ACC112 (cell line): ENCODE measurements around the gene LUM.
A peak's percentile ranks its signal among the peaks of the same experiment; 100 is the strongest.

Experiments used
- H2AFZ ChIP-seq: fragments of 200-600 bp; sonication (generic); one replicate; pipeline ENCODE4 v1.6.0; 2017; ENCODE audit warnings: antibody characterized with exemption, low read length; ENCODE audit not compliant: unreplicated experiment
- H3K27ac ChIP-seq: fragments of 200-600 bp; sonication (generic); 2 replicates; pipeline ENCODE4 v1.5.1; 2014; ENCODE audit warnings: low read depth, mild to moderate bottlenecking, antibody characterized with exemption, low read length, moderate library complexity
- H3K27me3 ChIP-seq: fragments of 200-600 bp; sonication (generic); 2 replicates; pipeline ENCODE4 v1.6.1; 2014; ENCODE audit warnings: mild to moderate bottlenecking, antibody characterized with exemption, low read length, moderate library complexity, mixed read lengths; ENCODE audit not compliant: insufficient read depth
- H3K36me3 ChIP-seq: fragments of 200-600 bp; sonication (generic); 2 replicates; pipeline ENCODE4 v1.6.1; 2016; ENCODE audit warnings: mild to moderate bottlenecking, antibody characterized with exemption, low read length, moderate library complexity, mixed read lengths; ENCODE audit not compliant: insufficient read depth
- H3K4me1 ChIP-seq: fragments of 200-600 bp; sonication (generic); one replicate; pipeline ENCODE4 v1.6.1; 2016; ENCODE audit warnings: low read length, mixed read lengths; ENCODE audit not compliant: insufficient read depth, unreplicated experiment, control insufficient read depth
- H3K4me3 ChIP-seq: fragments of 200-600 bp; sonication (generic); 2 replicates; pipeline ENCODE4 v1.5.1; 2014; ENCODE audit warnings: mild to moderate bottlenecking, low read depth, low read length
- H3K79me2 ChIP-seq: fragments of 200-600 bp; sonication (generic); one replicate; pipeline ENCODE4 v1.6.0; 2016; ENCODE audit warnings: low read length; ENCODE audit not compliant: control insufficient read depth, unreplicated experiment, insufficient read depth

The LUM gene

DNA sequence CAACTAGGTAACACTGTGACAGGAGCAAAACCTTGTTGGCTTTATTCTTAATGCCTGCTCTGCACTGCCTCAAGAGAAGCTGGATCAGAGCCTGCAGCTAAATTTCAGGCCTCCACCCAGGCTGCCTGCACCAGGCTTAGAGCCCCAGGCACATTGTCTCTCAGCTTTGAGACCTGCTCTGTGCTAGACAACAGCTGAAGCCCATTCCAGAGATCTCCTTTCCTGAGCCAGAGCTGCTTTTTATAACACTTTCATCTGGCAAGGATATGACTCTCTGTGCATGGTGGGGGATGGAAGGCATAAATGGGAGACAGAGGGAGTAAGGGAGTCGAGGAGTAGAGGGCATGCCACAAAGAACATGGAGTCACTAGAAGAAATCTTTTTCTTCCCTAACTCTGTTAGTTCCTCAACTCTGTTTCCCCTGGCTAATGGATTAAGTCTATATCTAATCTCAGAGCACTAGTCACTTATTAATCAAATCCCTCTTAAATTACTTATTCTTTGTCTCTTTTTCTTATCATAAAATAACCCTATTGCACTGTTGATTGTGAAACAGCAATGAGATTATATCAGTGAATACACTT lies 27.1 kb upstream of the LUM start:
- Histone ChIP-seq H3K36me3 (no peaks in the 10 kb centered on the region), H3K79me2 (no peaks in the 10 kb centered on the region), H2AFZ (peak overlapping the region; percentile 88), H3K27me3 (no peaks in the 10 kb centered on the region), H3K27ac (peak overlapping the region; percentile 94), H3K4me1 (peaks cover 63% of the 10 kb centered on the region), H3K4me3 (peak overlapping the region; percentile 44; the same call in 1 of the 2 replicates)

DNA sequence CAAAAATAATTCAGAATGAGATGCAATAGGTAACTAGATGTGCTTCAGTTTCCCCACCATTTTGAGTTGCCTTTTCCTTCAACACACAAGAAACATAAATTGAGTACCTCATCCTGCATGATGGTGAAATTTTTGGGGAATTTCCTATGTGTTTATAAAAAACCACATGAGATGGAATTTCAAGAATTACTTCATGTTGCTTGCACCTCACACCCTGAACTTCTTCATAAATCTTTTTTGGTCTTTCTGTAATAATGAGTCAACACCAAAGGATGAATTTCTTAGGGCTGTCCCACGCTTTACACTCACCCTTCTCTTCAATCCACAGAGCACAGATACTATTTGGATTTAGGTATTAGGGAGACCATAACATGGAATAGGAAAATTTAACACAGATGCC lies 22.6 kb upstream of the LUM start:
- H3K36me3 ChIP-seq, result no peaks in the 10 kb centered on the region
- no peaks in the 10 kb centered on the region for H3K79me2 ChIP-seq
- H3K27ac ChIP-seq, result peak overlapping the region; percentile 26; the same call in 1 of the 2 replicates
- peaks cover 31% of the 10 kb centered on the region for H3K4me1 ChIP-seq
- no peaks in the 10 kb centered on the region for H3K27me3 ChIP-seq
- H2AFZ ChIP-seq, result peak overlapping the region; percentile 3
- H3K4me3 ChIP-seq, result no peak overlapping the region

GRCh38 chr12:91129662-91130362 lies 18.5 kb upstream of the LUM start:
- no peaks in the 10 kb centered on the region for H3K27me3 ChIP-seq
- H3K79me2 ChIP-seq, result no peaks in the 10 kb centered on the region
- peaks cover 33% of the 10 kb centered on the region for H3K4me1 ChIP-seq
- no peak overlapping the region for H3K27ac ChIP-seq
- H3K4me3 ChIP-seq, result no peak overlapping the region
- H2AFZ ChIP-seq, result peak overlapping the region; percentile 1
- H3K36me3 ChIP-seq, result no peaks in the 10 kb centered on the region

- Histone ChIP-seq H3K27ac (peak overlapping the region; percentile 68), H3K4me3 (no peak overlapping the region)
These were observed 16.5 kb upstream of the LUM start for GRCh38 chr12:91127751-91128150.

DNA sequence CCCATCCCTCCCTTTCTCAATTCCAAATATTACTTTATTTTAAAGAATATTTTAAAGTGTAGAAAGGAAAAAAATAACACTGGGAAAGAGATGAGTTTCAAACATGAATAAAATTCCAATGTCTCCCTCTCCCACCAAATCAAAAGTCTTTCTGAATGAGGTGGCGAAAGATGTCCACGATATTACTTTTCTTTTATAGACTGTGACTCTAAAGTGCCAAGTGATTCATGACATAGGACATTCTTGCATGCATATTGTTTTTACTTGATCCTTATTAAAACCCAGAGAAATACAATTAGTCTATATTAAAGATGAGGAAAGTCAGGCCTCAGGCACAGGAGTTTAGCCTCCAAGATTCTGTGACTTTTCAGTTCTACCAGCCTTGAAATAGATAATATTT lies 16.0 kb upstream of the LUM start:
- Histone ChIP-seq H3K79me2 (no peaks in the 10 kb centered on the region), H3K27ac (peak overlapping the region; percentile 68), H3K36me3 (no peaks in the 10 kb centered on the region), H3K4me1 (peaks cover 27% of the 10 kb centered on the region), H3K27me3 (no peaks in the 10 kb centered on the region), H2AFZ (peak overlapping the region; percentile 48), H3K4me3 (no peak overlapping the region)

More at GRCh38 chr12:91127751-91128150, 16.5 kb upstream of the LUM start:
- H3K4me1 ChIP-seq, result peaks cover 31% of the 10 kb centered on the region
- no peaks in the 10 kb centered on the region for H3K27me3 ChIP-seq
- H3K36me3 ChIP-seq, result no peaks in the 10 kb centered on the region
- H2AFZ ChIP-seq, result peak overlapping the region; percentile 24
- H3K79me2 ChIP-seq, result no peaks in the 10 kb centered on the region

DNA sequence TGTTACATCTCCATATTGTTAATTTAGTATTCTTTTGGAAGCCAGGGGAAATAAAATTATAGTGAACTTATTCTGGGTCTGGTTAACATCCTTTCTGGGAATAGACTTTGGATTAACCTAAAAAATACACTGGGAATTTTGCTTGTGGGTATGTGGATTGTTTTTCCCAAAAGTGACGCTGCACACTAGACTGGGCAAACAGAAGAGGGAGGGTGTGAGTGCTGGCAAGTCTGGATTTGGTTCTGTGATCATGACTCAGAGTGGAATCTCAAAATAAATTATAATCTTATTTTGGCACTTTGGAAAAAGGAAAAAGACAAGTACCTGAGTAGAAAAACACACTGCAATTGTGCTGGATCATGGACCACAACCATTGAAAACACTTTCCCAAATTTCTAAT lies 15.2 kb upstream of the LUM start:
- Histone ChIP-seq H3K4me1 (peaks cover 27% of the 10 kb centered on the region), H3K79me2 (no peaks in the 10 kb centered on the region), H2AFZ (no peak overlapping the region), H3K27me3 (no peaks in the 10 kb centered on the region), H3K4me3 (no peak overlapping the region), H3K27ac (peak overlapping the region; percentile 68), H3K36me3 (no peaks in the 10 kb centered on the region)

DNA sequence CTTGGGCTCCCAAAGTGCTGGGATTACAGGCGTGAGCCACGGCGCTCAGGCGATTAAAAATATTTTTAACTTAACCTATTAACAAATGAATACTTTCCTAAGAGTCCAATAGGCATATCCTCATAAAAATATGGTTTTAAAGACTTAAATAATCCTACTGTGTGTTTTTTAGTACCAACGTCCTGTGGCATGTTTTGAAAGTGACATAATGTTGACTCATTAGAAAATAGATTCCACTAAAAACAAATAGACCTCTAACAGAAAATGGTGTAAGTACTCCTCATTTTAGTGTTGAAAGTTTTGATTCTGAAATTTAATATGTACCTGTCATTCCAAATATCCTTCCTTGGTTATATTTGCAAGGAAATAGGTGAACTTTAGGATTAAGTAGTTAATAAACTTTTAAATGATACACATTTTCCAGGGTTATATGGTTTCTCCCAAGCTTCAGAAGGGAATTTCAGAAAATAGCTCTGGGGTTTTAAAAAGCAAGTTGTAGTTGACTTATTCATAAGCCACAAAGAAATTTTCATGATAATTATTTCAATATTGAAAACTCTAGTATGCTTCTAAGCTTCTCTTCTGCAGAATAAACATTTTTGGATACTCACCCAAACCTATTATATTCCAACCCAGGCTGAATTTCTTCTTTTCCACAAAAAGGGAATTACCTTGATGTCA lies 12.1 kb upstream of the LUM start:
- no peaks in the 10 kb centered on the region for H3K36me3 ChIP-seq
- no peaks in the 10 kb centered on the region for H3K27me3 ChIP-seq
- H3K27ac ChIP-seq, result peak overlapping the region; percentile 60
- no peaks in the 10 kb centered on the region for H3K79me2 ChIP-seq
- H2AFZ ChIP-seq, result no peak overlapping the region
- H3K4me1 ChIP-seq, result peaks cover 30% of the 10 kb centered on the region
- no peak overlapping the region for H3K4me3 ChIP-seq

DNA sequence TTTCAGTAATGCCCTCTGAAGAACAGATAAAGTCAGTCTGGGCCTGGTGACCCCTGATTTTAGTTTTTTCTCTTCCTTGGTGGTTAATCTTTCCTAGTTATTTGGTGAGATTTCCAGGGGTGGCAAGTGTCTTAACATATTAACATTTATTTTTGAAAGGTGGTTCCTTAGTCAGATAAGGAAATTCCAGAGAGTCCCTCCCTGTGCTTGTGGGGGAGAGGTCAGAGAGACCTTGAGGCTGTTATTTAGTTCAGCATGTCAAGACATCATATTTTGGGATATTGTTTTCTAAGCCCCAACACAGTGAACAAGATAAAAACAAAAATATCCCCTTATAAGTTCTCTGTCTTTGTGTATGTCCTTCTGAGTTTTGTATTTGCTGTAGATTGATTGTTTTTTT lies 9.5 kb upstream of the LUM start:
- Histone ChIP-seq H3K79me2 (no peaks in the 10 kb centered on the region), H3K4me3 (no peak overlapping the region), H3K27ac (no peak overlapping the region), H3K4me1 (peaks cover 18% of the 10 kb centered on the region), H3K36me3 (no peaks in the 10 kb centered on the region), H2AFZ (no peak overlapping the region), H3K27me3 (no peaks in the 10 kb centered on the region)

DNA sequence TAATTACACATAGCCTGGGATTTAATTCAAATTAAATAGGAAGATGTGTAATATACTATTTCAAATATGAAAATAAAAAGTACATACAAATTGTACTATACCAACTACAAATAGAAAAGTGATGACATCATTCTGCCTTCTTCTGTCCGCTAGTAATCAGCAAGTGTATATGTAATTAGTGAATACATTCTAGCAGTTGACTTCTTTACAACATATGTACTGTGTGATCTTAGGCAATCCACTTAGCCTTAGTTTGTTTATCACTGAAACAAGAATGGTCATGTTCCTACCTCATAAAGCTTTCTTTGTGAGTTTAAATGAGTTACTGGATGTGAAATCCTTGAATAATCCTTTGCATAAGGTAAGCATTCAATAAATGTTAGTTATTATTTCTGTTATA lies 7.8 kb upstream of the LUM start:
- peaks cover 13% of the 10 kb centered on the region for H3K4me1 ChIP-seq
- H3K27me3 ChIP-seq, result no peaks in the 10 kb centered on the region
- H3K27ac ChIP-seq, result no peak overlapping the region
- H2AFZ ChIP-seq, result no peak overlapping the region
- no peak overlapping the region for H3K4me3 ChIP-seq
- no peaks in the 10 kb centered on the region for H3K36me3 ChIP-seq
- no peaks in the 10 kb centered on the region for H3K79me2 ChIP-seq

DNA sequence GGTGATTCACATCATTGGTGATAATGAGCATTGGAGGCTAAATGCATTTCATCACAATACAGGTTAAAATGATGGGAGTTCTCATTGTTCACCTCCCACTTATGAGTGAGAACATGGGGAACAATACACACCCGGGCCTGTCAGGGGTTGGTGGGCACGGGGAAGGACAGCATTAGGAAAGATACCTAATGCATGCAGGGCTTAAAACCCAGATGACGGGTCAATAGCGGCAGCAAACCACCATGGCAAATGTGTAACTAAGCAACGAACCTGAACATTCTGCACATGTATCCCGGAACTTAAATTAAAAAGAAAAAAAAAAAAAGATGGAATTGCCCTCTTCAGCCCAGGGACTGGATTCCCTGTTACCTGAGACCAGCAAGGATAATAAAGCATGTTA lies 2.3 kb upstream of the LUM start:
- H3K79me2 ChIP-seq, result peaks cover 12% of the 10 kb centered on the region
- no peaks in the 10 kb centered on the region for H3K27me3 ChIP-seq
- no peak overlapping the region for H2AFZ ChIP-seq
- H3K4me1 ChIP-seq, result peaks cover 12% of the 10 kb centered on the region
- no peaks in the 10 kb centered on the region for H3K36me3 ChIP-seq
- no peak overlapping the region for H3K4me3 ChIP-seq
- no peak overlapping the region for H3K27ac ChIP-seq
